ENCODE measurements around the gene BTD. TPM values are rescaled to one million over a fixed set of nuclear protein-coding genes. Genes with fewer than 3 reads are reported as not detected.

The BTD gene
- total RNA-seq, 4 donors from 2014 or later: 7.7 to 16.6 (median 12.3) TPM

DNA sequence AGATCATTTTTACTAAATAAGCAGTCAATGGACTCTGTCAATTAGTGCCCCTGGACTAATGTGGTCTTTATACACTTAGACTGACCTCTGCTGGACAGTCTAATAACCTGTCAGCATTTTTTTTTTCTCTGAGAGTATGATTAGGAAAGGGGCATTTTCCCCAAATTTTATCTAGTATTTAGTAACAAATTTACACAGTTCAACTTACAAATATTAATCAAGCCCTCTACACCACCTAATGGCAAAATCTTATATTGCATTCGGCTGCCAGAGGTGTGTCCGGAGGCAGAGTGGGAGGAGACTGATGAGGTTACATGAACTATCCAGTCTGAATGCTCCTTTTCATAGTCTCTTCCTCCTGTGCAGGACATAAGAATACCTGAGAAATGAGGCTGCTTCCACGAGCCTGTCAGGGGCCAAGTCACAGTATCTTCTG, 44.0 kb upstream of the BTD start:
- Histone ChIP-seq H3K9me3 (no peaks in the 10 kb centered on the region), H3K4me3 (no peak overlapping the region), H3K27ac (no peak overlapping the region), H3K27me3 (no peaks in the 10 kb centered on the region), H3K4me1 (peaks cover 0 to 22% (median 0%) of the 10 kb centered on the region in 3 donors), H3K36me3 (peaks cover 0 to 59% (median 0%) of the 10 kb centered on the region in 3 donors)
- TF ChIP-seq POLR2A (IDR thresholded peaks at IDR 0.05) (no peak), CTCF (IDR thresholded peaks at IDR 0.05) (peak; percentile 17 to 73 (median 62))
- intact Hi-C loops (cut with DNase I): no loop called here
- WGBS, 2 donors: 0 to 5% methylated on average over 3 of the region's 3 CpGs
- DNase-seq: peak; percentile 3

- Histone ChIP-seq H3K27me3 (no peaks in the 10 kb centered on the region), H3K9me3 (no peaks in the 10 kb centered on the region), H3K4me1 (peaks cover 0 to 28% (median 0%) of the 10 kb centered on the region in 3 donors), H3K36me3 (peaks cover 0 to 60% (median 0%) of the 10 kb centered on the region in 3 donors), H3K4me3 (no peak overlapping the region), H3K27ac (no peak overlapping the region)
- TF ChIP-seq CTCF (IDR thresholded peaks at IDR 0.05): no peak
- TF ChIP-seq POLR2A (IDR thresholded peaks at IDR 0.05): no peak
- intact Hi-C loops (cut with DNase I): no loop called here
- WGBS, 2 donors: 86 to 90% methylated on average over 9 of the region's 9 CpGs
- DNase-seq: no peak
Observed at GRCh38 chr3:15558581-15558980, 43.0 kb upstream of the BTD start.

- no peak overlapping the region for H3K27ac ChIP-seq
- H3K36me3 ChIP-seq: peaks cover 3 to 87% (median 3%) of the 10 kb centered on the region in 3 donors
- 81 to 82% methylated on average over 5 of the region's 5 CpGs for WGBS, 2 donors
- intact Hi-C loops (cut with DNase I): loop anchor here (10.0 kb wide), 1 partner anchor 138 kb away; the partner anchor contains the start of genes EAF1 and METTL6
- peaks cover 0 to 33% (median 0%) of the 10 kb centered on the region in 3 donors for H3K4me1 ChIP-seq
- no peaks in the 10 kb centered on the region for H3K9me3 ChIP-seq
- no peak for DNase-seq
- TF ChIP-seq CTCF (IDR thresholded peaks at IDR 0.05) (no peak), POLR2A (IDR thresholded peaks at IDR 0.05) (no peak)
- no peak overlapping the region for H3K4me3 ChIP-seq
- no peaks in the 10 kb centered on the region for H3K27me3 ChIP-seq
Observed at GRCh38 chr3:15562560-15562959, 39.0 kb upstream of the BTD start.

GRCh38 chr3:15563190-15563589, 38.4 kb upstream of the BTD start:
- Histone ChIP-seq H3K4me1 (peaks cover 0 to 30% (median 0%) of the 10 kb centered on the region in 3 donors), H3K9me3 (no peaks in the 10 kb centered on the region), H3K27ac (no peak overlapping the region), H3K36me3 (peaks cover 3 to 93% (median 9%) of the 10 kb centered on the region in 3 donors), H3K27me3 (no peaks in the 10 kb centered on the region), H3K4me3 (no peak overlapping the region)
- TF ChIP-seq CTCF (IDR thresholded peaks at IDR 0.05) (no peak), POLR2A (IDR thresholded peaks at IDR 0.05) (no peak)
- 36 to 55% methylated on average over 1 of the region's 1 CpG for WGBS, 2 donors
- intact Hi-C loops (cut with DNase I): loop anchor here (10.0 kb wide), 1 partner anchor 138 kb away; the partner anchor contains the start of genes EAF1 and METTL6
- DNase-seq: no peak

DNA sequence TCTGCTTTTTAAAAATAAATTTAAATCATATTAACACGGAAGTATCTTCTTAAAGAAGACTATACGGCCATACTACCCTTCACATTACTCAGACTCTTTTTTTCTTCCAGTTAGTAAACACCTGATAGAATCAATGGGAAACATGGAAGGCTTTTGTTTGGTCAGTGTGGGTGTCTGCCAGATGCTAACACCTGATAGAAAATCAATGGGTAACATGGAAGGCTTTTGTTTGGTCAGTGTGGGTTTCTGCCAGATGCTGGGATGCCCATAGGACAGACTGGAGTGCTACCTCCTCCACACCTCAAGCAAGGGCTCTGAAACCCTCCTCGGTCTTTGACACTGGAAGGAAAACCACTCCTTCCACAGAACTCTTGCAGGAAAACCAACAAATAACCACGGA, 29.4 kb upstream of the BTD start:
- Histone ChIP-seq H3K4me1 (no peaks in the 10 kb centered on the region), H3K9me3 (no peaks in the 10 kb centered on the region), H3K27me3 (no peaks in the 10 kb centered on the region), H3K4me3 (no peak overlapping the region), H3K36me3 (peaks cover 0 to 81% (median 12%) of the 10 kb centered on the region in 3 donors), H3K27ac (no peak overlapping the region)
- no peak for DNase-seq
- WGBS, 2 donors: 72 to 75% methylated on average over 4 of the region's 4 CpGs
- intact Hi-C loops (cut with DNase I): no loop called here
- TF ChIP-seq CTCF (IDR thresholded peaks at IDR 0.05) (no peak), POLR2A (IDR thresholded peaks at IDR 0.05) (no peak)

Measured in esophagus squamous epithelium (tissue), 5 donors.